Measurements from ENCODE around the gene DLG2. TPM values are rescaled to one million over a fixed set of nuclear protein-coding genes. Genes with fewer than 3 reads are reported as not detected.

DLG2 gene
- total and polyA plus RNA-seq, 2 of the 4 experiments (the other 2 are of a cell fraction), result 0.31 to 0.36 TPM

- intact Hi-C loops (cut with micrococcal nuclease), result no loop called here
These were observed 1937.9 kb downstream of the DLG2 start for GRCh38 chr11:83689144-83689780.

More at GRCh38 chr11:83689144-83689780, 1937.9 kb downstream of the DLG2 start:
- no peak overlapping the region for H2BK15ac ChIP-seq (ENCODE audit: low read depth, low read length)
- H3K18ac ChIP-seq (ENCODE audit: low read depth, low read length), result no peak overlapping the region
- no peak overlapping the region for H2BK5ac ChIP-seq (ENCODE audit: low read depth, low read length, poor library complexity, severe bottlenecking)
- no peak overlapping the region for H3K27ac ChIP-seq (ENCODE audit: insufficient read depth, low read length)
- H3K9me3 ChIP-seq (ENCODE audit: control insufficient read depth, insufficient read depth, low read length), result no peaks in the 10 kb centered on the region
- H3K79me1 ChIP-seq (ENCODE audit: low read depth in 1 of 2, low read length in 2 of 2), result no peaks in the 10 kb centered on the region
- H3K23ac ChIP-seq (ENCODE audit: low read depth, low read length), result no peak overlapping the region
- no peak overlapping the region for H2BK120ac ChIP-seq (ENCODE audit: low read depth, low read length)
- no peaks in the 10 kb centered on the region for H3K9me1 ChIP-seq (ENCODE audit: insufficient read depth, low read length)
- no peaks in the 10 kb centered on the region for H3K4me1 ChIP-seq (ENCODE audit: control insufficient read depth, insufficient read depth, low read length)
- H2AK5ac ChIP-seq (ENCODE audit: low read depth, low read length), result no peak overlapping the region
- in situ Hi-C loops (cut with MboI; ENCODE audit: low sequenced_read_pairs) (no loop called here), dilution Hi-C loops (cut with HindIII; ENCODE audit: low sequenced_read_pairs, unreplicated experiment) (no loop called here)
- no peak overlapping the region for H2AFZ ChIP-seq (replicated peaks; ENCODE audit: low read length, poor library complexity)
- H3K14ac ChIP-seq (replicated peaks; ENCODE audit: low read depth, low read length), result no peak overlapping the region
- no peak for ATAC-seq (ENCODE audit: low read depth)
- no peaks in the 10 kb centered on the region for H4K20me1 ChIP-seq (ENCODE audit: insufficient read depth, low read length)
- no peak for DNase-seq
- no peak overlapping the region for H3K56ac ChIP-seq (ENCODE audit: extremely low read depth, insufficient read depth, low read length)
- no peak overlapping the region for H4K8ac ChIP-seq (ENCODE audit: low read depth in 2 of 2, low read length in 2 of 2)
- TF ChIP-seq SMC3 (IDR thresholded peaks at IDR 0.05; ENCODE audit: low read depth, low read length) (no peak), CHD1 (IDR thresholded peaks at IDR 0.05; ENCODE audit: low read depth, low read length) (no peak), USF2 (IDR thresholded peaks at IDR 0.05; ENCODE audit: low read depth, low read length) (no peak), FOS (IDR thresholded peaks at IDR 0.05; ENCODE audit: low read depth, low read length) (no peak), BHLHE40 (IDR thresholded peaks at IDR 0.05; ENCODE audit: low read depth, low read length) (no peak), RFX5 (IDR thresholded peaks at IDR 0.05; ENCODE audit: low read depth, low read length) (no peak), ELK1 (IDR thresholded peaks at IDR 0.05; ENCODE audit: borderline replicate concordance, low read depth, low read length) (no peak), RAD21 (IDR thresholded peaks at IDR 0.05; ENCODE audit: low read length) (no peak), POLR2A (IDR thresholded peaks at IDR 0.05; ENCODE audit: low read depth, low read length) (no peak), MXI1 (IDR thresholded peaks at IDR 0.05; ENCODE audit: borderline replicate concordance, low read depth, low read length) (no peak), RCOR1 (IDR thresholded peaks at IDR 0.05; ENCODE audit: insufficient replicate concordance, low read length) (no peak)
- no peak overlapping the region for H4K91ac ChIP-seq (ENCODE audit: insufficient read depth, low read depth, low read length)
- no peak overlapping the region for H3K4ac ChIP-seq (ENCODE audit: low read depth, low read length)
- BruUV-seq (replicated peaks), result no TSS peak
- no peak overlapping the region for H3K4me2 ChIP-seq (ENCODE audit: low read depth, low read length)
- no CpG with 5 or more reads among the region's 1 CpG for WGBS, 2 experiments (ENCODE audit: extremely low coverage in 2 of 2, insufficient read length in 1 of 2)
- no peak overlapping the region for H4K5ac ChIP-seq (ENCODE audit: low read depth, low read length)
- ChIA-PET POLR2A (ENCODE audit: unreplicated experiment) (no interaction called here), CTCF (interaction anchor here (0.9 kb wide), 1 partner anchor 13 kb away, joined by 5 read pairs; no protein-coding TSS in a partner anchor)
- H3K36me3 ChIP-seq (ENCODE audit: control insufficient read depth, insufficient read depth, low read length), result no peaks in the 10 kb centered on the region
- H3K4me3 ChIP-seq (ENCODE audit: insufficient read depth, low read depth, low read length), result no peak overlapping the region
- peaks cover 5% of the 10 kb centered on the region for H3K27me3 ChIP-seq (ENCODE audit: control insufficient read depth, insufficient read depth, low read length)
- no peak overlapping the region for H2AK9ac ChIP-seq (replicated peaks; ENCODE audit: low read depth, low read length, poor library complexity)
- no peak overlapping the region for H3K9ac ChIP-seq (ENCODE audit: low read depth, low read length)
- no peak overlapping the region for H2BK20ac ChIP-seq (ENCODE audit: low read depth, low read length)

Data from IMR-90 (cell line).